Measurements from ENCODE around the gene GATC. TPM values are rescaled to one million over a fixed set of nuclear protein-coding genes. Genes with fewer than 3 reads are reported as not detected.
A peak's percentile ranks its signal among the peaks of the same experiment; 100 is the strongest.

The GATC gene
- total RNA-seq, 1 donor from 2014 or later: 15.5 TPM

DNA sequence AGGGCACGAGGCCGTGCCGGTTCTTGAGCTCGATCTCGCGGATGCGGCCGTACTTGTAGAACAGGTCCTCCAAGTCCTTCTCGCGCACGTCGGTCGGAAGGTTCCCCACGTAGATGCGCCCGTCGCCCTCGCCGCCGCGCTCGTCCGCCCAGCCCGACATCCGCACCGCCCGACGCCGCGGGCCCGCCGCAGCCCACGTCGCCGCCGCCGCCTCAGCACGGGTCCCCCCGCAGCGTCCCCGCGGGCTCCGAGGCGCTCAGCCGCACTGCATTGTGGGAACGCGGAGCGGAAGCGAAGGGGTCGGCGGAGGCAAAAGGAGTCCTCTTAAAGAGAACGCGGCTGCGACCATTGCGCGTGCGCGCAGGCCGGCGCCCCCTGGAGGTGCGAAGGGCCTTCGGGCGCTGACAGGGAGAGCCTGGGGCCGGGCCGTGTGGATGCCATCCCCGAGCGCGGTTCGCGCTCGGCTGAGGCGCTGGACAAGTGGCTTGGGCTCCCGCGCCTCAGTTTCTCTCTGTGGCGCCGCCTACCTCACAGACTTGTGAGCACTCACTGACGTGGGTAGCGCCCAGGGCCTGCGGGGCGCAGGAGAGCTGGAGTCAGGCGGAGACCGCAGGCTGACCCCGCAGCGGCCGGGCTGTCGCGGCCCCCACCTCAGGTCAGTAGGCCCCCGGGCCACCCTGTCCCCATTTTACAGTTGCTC, 23.4 kb downstream of the GATC start, which contains the start of gene SRSF9:
Gene SRSF9 (minus strand): TSS at position 299 of the 700 bp plus-strand sequence. CDS start 139 bp downstream, at position 160.
- Histone ChIP-seq H3K27me3 (no peaks in the 10 kb centered on the region), H3K9me3 (no peaks in the 10 kb centered on the region), H3K36me3 (peaks cover 0 to 8% of the 10 kb centered on the region in 2 donors), H3K4me1 (peaks cover 44% of the 10 kb centered on the region), H3K27ac (peak within 1 kb of the TSS; percentile 93), H3K4me3 (peak within 1 kb of the TSS; percentile 92)
- TF ChIP-seq POLR2AphosphoS5 (IDR thresholded peaks at IDR 0.05; ENCODE audit: insufficient read depth in 1 of 2, low read depth in 1 of 2) (peak; percentile 82 to 85), POLR2A (IDR thresholded peaks at IDR 0.05) (peak in 1 of 2 donors; percentile 75)
- TF ChIP-seq, protein P1, sequence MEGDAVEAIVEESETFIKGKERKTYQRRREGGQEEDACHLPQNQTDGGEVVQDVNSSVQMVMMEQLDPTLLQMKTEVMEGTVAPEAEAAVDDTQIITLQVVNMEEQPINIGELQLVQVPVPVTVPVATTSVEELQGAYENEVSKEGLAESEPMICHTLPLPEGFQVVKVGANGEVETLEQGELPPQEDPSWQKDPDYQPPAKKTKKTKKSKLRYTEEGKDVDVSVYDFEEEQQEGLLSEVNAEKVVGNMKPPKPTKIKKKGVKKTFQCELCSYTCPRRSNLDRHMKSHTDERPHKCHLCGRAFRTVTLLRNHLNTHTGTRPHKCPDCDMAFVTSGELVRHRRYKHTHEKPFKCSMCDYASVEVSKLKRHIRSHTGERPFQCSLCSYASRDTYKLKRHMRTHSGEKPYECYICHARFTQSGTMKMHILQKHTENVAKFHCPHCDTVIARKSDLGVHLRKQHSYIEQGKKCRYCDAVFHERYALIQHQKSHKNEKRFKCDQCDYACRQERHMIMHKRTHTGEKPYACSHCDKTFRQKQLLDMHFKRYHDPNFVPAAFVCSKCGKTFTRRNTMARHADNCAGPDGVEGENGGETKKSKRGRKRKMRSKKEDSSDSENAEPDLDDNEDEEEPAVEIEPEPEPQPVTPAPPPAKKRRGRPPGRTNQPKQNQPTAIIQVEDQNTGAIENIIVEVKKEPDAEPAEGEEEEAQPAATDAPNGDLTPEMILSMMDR (IDR thresholded peaks at IDR 0.05): peak; percentile 35 to 89 (median 83)
- DNase-seq (ENCODE audit: extremely low spot score in 2 of 2): peak in 1 of 2 donors; percentile 91
- intact Hi-C loops (cut with DNase I): no loop called here

DNA sequence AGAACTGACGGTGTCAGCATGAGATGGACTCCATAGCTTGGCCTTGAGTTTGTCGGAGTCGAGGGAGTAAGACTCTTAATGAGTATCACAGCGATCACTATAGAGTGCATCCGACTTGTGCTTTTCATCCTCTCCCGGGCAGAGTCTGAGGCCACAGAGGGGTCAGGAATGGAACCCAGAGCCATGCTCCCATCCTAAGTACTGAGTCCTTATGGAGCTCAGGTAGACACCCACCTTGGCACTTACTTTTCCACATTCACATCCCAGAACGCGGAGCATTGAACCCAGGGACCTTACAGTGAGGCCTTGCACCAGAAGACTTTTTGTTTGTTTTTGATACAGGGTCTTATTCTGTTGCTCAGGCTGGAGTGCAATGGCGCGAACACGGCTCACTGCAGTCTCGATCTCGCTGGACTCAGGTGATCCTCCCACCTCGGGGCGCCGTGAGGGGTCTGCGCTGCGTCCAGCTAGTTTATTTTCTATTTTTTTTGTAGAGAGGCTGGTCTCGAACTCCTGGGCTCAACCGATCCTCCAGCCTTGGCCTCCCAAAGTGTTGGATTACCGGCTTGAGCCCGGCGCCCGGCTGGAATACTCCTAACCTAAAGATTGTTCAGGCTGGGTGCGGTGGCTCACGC, 24.0 kb downstream of the GATC start:
- intact Hi-C loops (cut with DNase I): no loop called here
- peak overlapping the region; percentile 93 for H3K27ac ChIP-seq
- H3K27me3 ChIP-seq: no peaks in the 10 kb centered on the region
- H3K4me3 ChIP-seq: peak overlapping the region; percentile 92
- peaks cover 44% of the 10 kb centered on the region for H3K4me1 ChIP-seq
- H3K36me3 ChIP-seq: peaks cover 0 to 1% of the 10 kb centered on the region in 2 donors
- TF ChIP-seq POLR2A (IDR thresholded peaks at IDR 0.05) (no peak), POLR2AphosphoS5 (IDR thresholded peaks at IDR 0.05; ENCODE audit: insufficient read depth in 1 of 2, low read depth in 1 of 2) (no peak)
- TF ChIP-seq, protein P1 (IDR thresholded peaks at IDR 0.05): no peak
- no peaks in the 10 kb centered on the region for H3K9me3 ChIP-seq
- no peak for DNase-seq (ENCODE audit: extremely low spot score in 2 of 2)

DNA sequence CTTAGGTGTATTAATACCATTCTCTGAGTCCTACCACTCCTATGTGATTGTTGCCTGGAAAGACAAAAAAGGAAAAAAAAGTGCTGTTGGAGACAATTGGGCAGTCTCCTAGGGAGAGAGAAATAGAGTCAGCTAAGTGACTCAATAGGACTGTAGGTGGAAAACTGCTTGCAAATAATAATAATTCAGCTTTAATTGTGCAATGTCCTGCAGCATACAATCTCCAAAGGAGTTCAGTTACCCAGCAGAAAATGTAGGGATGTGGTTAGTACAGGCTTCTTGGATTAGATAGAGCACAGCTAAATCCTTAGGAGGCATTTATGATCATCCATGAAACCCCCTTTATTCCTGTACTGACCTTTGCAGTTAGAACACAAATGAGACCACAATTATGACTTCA, 26.3 kb downstream of the GATC start:
- H3K27me3 ChIP-seq: no peaks in the 10 kb centered on the region
- intact Hi-C loops (cut with DNase I): no loop called here
- no peak for DNase-seq (ENCODE audit: extremely low spot score in 2 of 2)
- H3K4me3 ChIP-seq: no peak overlapping the region
- H3K36me3 ChIP-seq: no peaks in the 10 kb centered on the region
- H3K9me3 ChIP-seq: no peaks in the 10 kb centered on the region
- TF ChIP-seq POLR2A (IDR thresholded peaks at IDR 0.05) (no peak), POLR2AphosphoS5 (IDR thresholded peaks at IDR 0.05; ENCODE audit: insufficient read depth in 1 of 2, low read depth in 1 of 2) (no peak)
- TF ChIP-seq, protein P1 (IDR thresholded peaks at IDR 0.05): no peak
- H3K4me1 ChIP-seq: peaks cover 29% of the 10 kb centered on the region
- no peak overlapping the region for H3K27ac ChIP-seq

DNA sequence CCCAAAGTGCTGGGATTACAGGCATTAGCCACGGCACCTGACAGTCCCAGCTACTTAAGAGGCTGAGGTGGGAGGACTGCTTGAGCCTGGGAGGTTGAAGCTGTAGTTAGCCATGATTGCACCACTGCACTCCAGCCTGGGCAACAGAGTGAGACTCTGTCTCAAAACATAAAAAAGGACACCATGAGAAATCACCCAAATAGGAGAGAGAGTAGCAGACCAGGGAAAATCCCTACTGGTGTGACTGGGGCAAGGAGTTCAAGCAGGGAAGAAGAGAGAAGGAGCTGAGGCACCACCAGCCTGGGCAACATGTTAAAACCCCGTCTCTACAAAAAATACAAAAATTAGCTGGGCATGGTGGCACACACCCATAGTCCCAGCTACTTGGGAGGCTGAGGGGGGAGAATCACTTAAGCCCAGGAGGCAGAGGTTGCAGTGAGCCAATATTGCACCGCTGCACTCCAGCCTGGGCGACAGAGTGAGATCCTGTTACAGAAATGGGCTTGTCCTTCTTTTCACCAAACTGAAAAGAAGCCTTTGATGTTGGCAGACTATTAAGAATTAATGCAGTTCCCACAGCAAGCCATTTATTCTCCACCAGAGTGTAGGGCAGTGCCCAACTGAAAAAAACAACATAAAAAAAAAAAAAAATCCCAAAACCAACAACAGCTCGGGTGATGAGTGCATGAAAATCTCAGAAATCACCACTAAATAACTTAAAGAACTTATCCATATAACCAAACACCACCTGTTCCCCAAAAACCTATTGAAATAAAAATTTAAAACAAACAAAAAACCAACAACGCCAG, 27.8 kb downstream of the GATC start:
- Histone ChIP-seq H3K9me3 (no peaks in the 10 kb centered on the region), H3K27me3 (no peaks in the 10 kb centered on the region), H3K4me3 (no peak overlapping the region), H3K27ac (peak overlapping the region; percentile 31), H3K36me3 (no peaks in the 10 kb centered on the region), H3K4me1 (peaks cover 18% of the 10 kb centered on the region)
- no peak for DNase-seq (ENCODE audit: extremely low spot score in 2 of 2)
- intact Hi-C loops (cut with DNase I): no loop called here
- TF ChIP-seq, protein P1 (IDR thresholded peaks at IDR 0.05): no peak
- TF ChIP-seq POLR2A (IDR thresholded peaks at IDR 0.05) (no peak), POLR2AphosphoS5 (IDR thresholded peaks at IDR 0.05; ENCODE audit: insufficient read depth in 1 of 2, low read depth in 1 of 2) (no peak)
